Gastroesophageal sphincter (tissue), 4 donors: ENCODE data around the gene PKIG. TPM values are rescaled to one million over a fixed set of nuclear protein-coding genes. Genes with fewer than 3 reads are reported as not detected.

Source experiments
- ATAC-seq: fragments of 150-250 bp; one replicate; pipeline ENCODE4 v1.9.1; 2016; ENCODE audit warnings: mild to moderate bottlenecking, moderate library complexity
- H3K27ac ChIP-seq, 4 donors: fragments of 200-600 bp; sonication (generic) in 3 of 4; 1 replicate in 3 of 4; 2 replicates in 1 of 4; pipeline ENCODE4 v1.5.1; 2016 to 2019
- H3K27me3 ChIP-seq: fragments of 200-600 bp; sonication (generic); one replicate; pipeline ENCODE4 v1.5.1; 2019
- H3K36me3 ChIP-seq, 2 donors: fragments of 200-600 bp; sonication (generic); one replicate each; pipeline ENCODE4 v1.5.1; 2019; ENCODE audit warnings: control low read depth in 1 of 2
- H3K4me1 ChIP-seq, 3 donors: fragments of 200-600 bp; sonication (generic); 1 replicate in 2 of 3; 2 replicates in 1 of 3; pipeline ENCODE4 v1.5.1; 2016 to 2019; ENCODE audit warnings: control low read depth in 2 of 3
- H3K4me3 ChIP-seq, 2 donors: fragments of 200-600 bp; sonication (generic); one replicate each; pipeline ENCODE4 v1.5.1; 2019; ENCODE audit warnings: mild to moderate bottlenecking in 1 of 2, moderate library complexity in 1 of 2
- H3K9me3 ChIP-seq, 3 donors: fragments of 200-600 bp; sonication (generic); one replicate each; pipeline ENCODE4 v1.5.1; 2017 to 2019; ENCODE audit warnings: control low read depth in 2 of 3
- CTCF ChIP-seq, 4 experiments: fragments of 200-600 bp in 2 of 4; fragments of 450-650 bp in 2 of 4; sonication (generic) in 1 of 4; IDR thresholded peaks; one replicate each; pipeline ENCODE4 v1.5.1; 2017 to 2019; ENCODE audit warnings: antibody characterized with exemption in 4 of 4, mild to moderate bottlenecking in 2 of 4, moderate library complexity in 2 of 4
- EP300 ChIP-seq: sonication (generic); formaldehyde crosslinking; IDR thresholded peaks from one replicate; pipeline ENCODE4 v1.6.1; 2017; ENCODE audit warnings: antibody characterized with exemption, mild to moderate bottlenecking
- POLR2A ChIP-seq, 2 donors: fragments of 450-650 bp; IDR thresholded peaks; one replicate each; pipeline ENCODE4 v1.6.1; 2017; ENCODE audit warnings: antibody characterized with exemption in 2 of 2, mild to moderate bottlenecking in 2 of 2, moderate library complexity in 1 of 2
- POLR2AphosphoS5 ChIP-seq: sonication (generic); formaldehyde crosslinking; IDR thresholded peaks from one replicate; pipeline ENCODE4 v1.6.1; 2017; ENCODE audit warnings: antibody characterized with exemption
- whole genome bisulfite sequencing, 2 donors: methylation state at CpG; one replicate each; pipeline ENCODE4 v1.1.5; 2018; ENCODE audit warnings: low coverage in 1 of 2; 5-methylcytosine and 5-hydroxymethylcytosine counted together
- total RNA-seq, 4 donors: library from RNA; depleted of rRNA; stranded (reverse); fragments of >200 nt; gene quantifications; one replicate each; pipeline ENCODE4 v1.1.0, GENCODE V29; 2016

Gene PKIG
- total RNA-seq, 4 donors from 2014 or later = 241 to 418 (median 291) TPM

- TF ChIP-seq EP300 (no peak), POLR2AphosphoS5 (peak; percentile 71), CTCF (IDR thresholded peaks at IDR 0.05) (peak in 3 of 4 experiments; percentile 98 to 99 (median 99))
- H3K9me3 ChIP-seq = no peaks in the 10 kb centered on the region
- H3K36me3 ChIP-seq = peaks cover 0 to 19% of the 10 kb centered on the region in 2 donors
- peak overlapping the region; percentile 81 to 93 (median 89) for H3K27ac ChIP-seq
- H3K4me1 ChIP-seq = peaks cover 3 to 60% (median 20%) of the 10 kb centered on the region in 3 donors
- ATAC-seq = peak; percentile 92
- WGBS, 2 donors = 0 to 19% methylated on average over 1 to 3 of the region's 25 CpGs
- no peaks in the 10 kb centered on the region for H3K27me3 ChIP-seq
- peak overlapping the region; percentile 1 to 39 for H3K4me3 ChIP-seq
These were observed 27.3 kb downstream of the PKIG start for GRCh38 chr20:44609516-44610312.

- 0 to 4% methylated on average over 1 of the region's 1 CpG for WGBS, 2 donors
- Histone ChIP-seq H3K4me1 (peaks cover 8 to 68% (median 28%) of the 10 kb centered on the region in 3 donors), H3K36me3 (peaks cover 0 to 26% of the 10 kb centered on the region in 2 donors), H3K27me3 (no peaks in the 10 kb centered on the region), H3K9me3 (no peaks in the 10 kb centered on the region), H3K27ac (peak overlapping the region; percentile 69 to 93 (median 89)), H3K4me3 (no peak overlapping the region)
- no peak for TF ChIP-seq POLR2AphosphoS5
- no peak for TF ChIP-seq CTCF (IDR thresholded peaks at IDR 0.05)
- TF ChIP-seq POLR2A (IDR thresholded peaks at IDR 0.05) = no peak
- TF ChIP-seq EP300 = no peak
- peak; percentile 33 for ATAC-seq
These were observed 28.1 kb downstream of the PKIG start for GRCh38 chr20:44610313-44610962.

GRCh38 chr20:44613575-44613974 is 31.2 kb downstream of the PKIG start:
- Histone ChIP-seq H3K9me3 (no peaks in the 10 kb centered on the region), H3K4me3 (no peak overlapping the region), H3K27ac (peak overlapping the region in 3 of 4 donors; percentile 81 to 90 (median 85)), H3K27me3 (no peaks in the 10 kb centered on the region), H3K36me3 (peaks cover 0 to 57% of the 10 kb centered on the region in 2 donors), H3K4me1 (peaks cover 8 to 83% (median 45%) of the 10 kb centered on the region in 3 donors)
- ATAC-seq = no peak
- 85 to 92% methylated on average over 4 to 5 of the region's 5 CpGs for WGBS, 2 donors
- TF ChIP-seq POLR2AphosphoS5 (no peak), POLR2A (IDR thresholded peaks at IDR 0.05) (no peak), EP300 (no peak), CTCF (IDR thresholded peaks at IDR 0.05) (no peak)

- TF ChIP-seq EP300 = no peak
- H3K27ac ChIP-seq = peak overlapping the region; percentile 1 to 90 (median 83)
- WGBS, 2 donors = 72% methylated on average over 3 of the region's 14 CpGs; no CpG with 5 or more reads in 1 of the 2 donors
- no peak overlapping the region for H3K4me3 ChIP-seq
- peaks cover 0 to 67% of the 10 kb centered on the region in 2 donors for H3K36me3 ChIP-seq
- no peaks in the 10 kb centered on the region for H3K27me3 ChIP-seq
- H3K4me1 ChIP-seq = peaks cover 8 to 73% (median 37%) of the 10 kb centered on the region in 3 donors
- no peaks in the 10 kb centered on the region for H3K9me3 ChIP-seq
- no peak for ATAC-seq
These were observed 32.1 kb downstream of the PKIG start for GRCh38 chr20:44614525-44614924.

GRCh38 chr20:44615169-44615791 is 32.9 kb downstream of the PKIG start:
- ATAC-seq = peak; percentile 25
- H3K4me3 ChIP-seq = no peak overlapping the region
- 20 to 50% methylated on average over 1 to 2 of the region's 10 CpGs for WGBS, 2 donors
- H3K27ac ChIP-seq = peak overlapping the region; percentile 1 to 90 (median 83)
- H3K4me1 ChIP-seq = peaks cover 6 to 66% (median 30%) of the 10 kb centered on the region in 3 donors
- H3K27me3 ChIP-seq = no peaks in the 10 kb centered on the region
- peaks cover 0 to 74% of the 10 kb centered on the region in 2 donors for H3K36me3 ChIP-seq
- H3K9me3 ChIP-seq = no peaks in the 10 kb centered on the region
- no peak for TF ChIP-seq CTCF (IDR thresholded peaks at IDR 0.05)
